Heart left ventricle (tissue), 16 donors: Measurements from ENCODE around the gene PET117. TPM values are rescaled to one million over a fixed set of nuclear protein-coding genes. Genes with fewer than 3 reads are reported as not detected.

ENCODE experiments used
- ATAC-seq, 4 donors: fragments of 200-7000 bp; cut with Tn5 transposase; one replicate each; pipeline ENCODE4 v1.9.1; 2020 to 2022; ENCODE audit warnings: moderate library complexity in 4 of 4, mild to moderate bottlenecking in 3 of 4, moderate number of reproducible peaks in 1 of 4
- DNase-seq, 5 donors: peaks; one replicate each; pipeline ENCODE4 v3.0.0-alpha.2; 2020
- H3K27ac ChIP-seq, 12 donors: fragments of 200-600 bp; sonication (generic) in 4 of 12; one replicate each; pipeline versions ENCODE4 v1.5.0 to v1.8.0; 2016 to 2022; ENCODE audit warnings: mild to moderate bottlenecking in 2 of 12
- H3K27me3 ChIP-seq, 9 donors: fragments of 200-600 bp; sonication (generic) in 2 of 9; one replicate each; pipeline versions ENCODE4 v1.5.1 to v1.8.0; 2016 to 2022; ENCODE audit warnings: mild to moderate bottlenecking in 3 of 9
- H3K36me3 ChIP-seq, 9 donors: fragments of 200-600 bp; sonication (generic) in 2 of 9; one replicate each; pipeline versions ENCODE4 v1.5.0 to v1.8.0; 2018 to 2022; ENCODE audit warnings: mild to moderate bottlenecking in 2 of 9
- H3K4me1 ChIP-seq, 12 donors: fragments of 200-600 bp; sonication (generic) in 4 of 12; one replicate each; pipeline versions ENCODE4 v1.5.0 to v1.8.0; 2016 to 2022; ENCODE audit warnings: mild to moderate bottlenecking in 3 of 12
- H3K4me3 ChIP-seq, 12 donors: fragments of 200-600 bp; sonication (generic) in 4 of 12; one replicate each; pipeline versions ENCODE4 v1.5.0 to v1.8.0; 2017 to 2022; ENCODE audit warnings: mild to moderate bottlenecking in 9 of 12, moderate library complexity in 4 of 12
- H3K9me3 ChIP-seq, 12 donors: fragments of 200-600 bp; sonication (generic) in 4 of 12; one replicate each; pipeline versions ENCODE4 v1.5.0 to v1.8.0; 2016 to 2022; ENCODE audit warnings: mild to moderate bottlenecking in 1 of 12
- POLR2A ChIP-seq, 2 donors: fragments of 450-650 bp; IDR thresholded peaks; one replicate each; pipeline ENCODE4 v1.6.1; 2017; ENCODE audit warnings: antibody characterized with exemption in 2 of 2, mild to moderate bottlenecking in 2 of 2, moderate library complexity in 2 of 2
- WGBS, 4 donors: extraction: QIAGEN DNeasy Blood & Tissue Kit in 2 of 4; methylation state at CpG; one replicate each; pipeline versions ENCODE4 v1.1.5 to v1.1.7; 2013 to 2018; 5-methylcytosine and 5-hydroxymethylcytosine counted together
- intact Hi-C, 10 donors: fragments of 100-400 bp; cut with DNase I; formaldehyde crosslinking; loops; one replicate each; pipeline versions ENCODE4 v1.11.1 to v1.14.2; 2022
- polyA plus RNA-seq, 2 donors: library from polyadenylated mRNA; stranded (reverse); fragments of 200-250 nt; gene quantifications; one replicate each; pipeline ENCODE4 v1.2.3, GENCODE V29; 2013
- total RNA-seq, 9 donors: library from RNA; depleted of rRNA in 2 of 9; stranded (reverse); fragments of >200 nt in 2 of 9; fragmentation: NEBNext Ultra II Directional in 3 of 9; extraction: Animal tissue kit (Norgen Biotek cat#: 25700) in 3 of 9; gene quantifications; one replicate each; pipeline versions ENCODE4 v1.1.0 to v1.2.4, GENCODE V29; 2016 to 2023
- TF ChIP-seq, protein P1 (sequence below), 12 donors: fragments of 200-600 bp; sonication (generic) in 4 of 12; IDR thresholded peaks; one replicate each; pipeline versions ENCODE4 v1.5.0 to v1.8.0; 2018 to 2022; ENCODE audit warnings: antibody characterized with exemption in 12 of 12, mild to moderate bottlenecking in 5 of 12
- donor health status: ischemic (EF 13 %, LVEDD 7.1; RV severe dilation, severe dysfunction).
- donor health status: healthy with polysubstance abuse.
- donor health status: DM: no; HTN: yes; CAD: no.
- donor health status: DM: no; HTN: no; CAD: no.
- donor health status: ischemic (EF 25% LVEDD 6.9; RV normal size, moderate dysfunction).
- donor health status: ischemic (EF 25% LVEDD 5.7; RV mildly dilated, moderate dysfunction).
- donor health status: healthy.
- donor health status: DM: yes; HTN: yes; CAD: no.
- donor health status: ischemic (EF 35%, LVEDD 5.7; RV mildly dilated, moderate dysfunction).
- donor health status: nonischemic (EF 11% LVEDD 7.7; RV severe dilation, severe dysfunction).
- donor health status: DM: yes; HTN: yes; CAD: no.
- donor health status: PGD.
- donor health status: ischemic (EF 29% LVEDD 5.4; RV normal size, mild dysfunction).
- donor health status: nonischemic (EF 23%, LVEDD 6.1; RV moderate dilation, normal function).

The PET117 gene
- total and polyA plus RNA-seq, 11 donors = 8.1 to 15.7 (median 12.6) TPM

DNA sequence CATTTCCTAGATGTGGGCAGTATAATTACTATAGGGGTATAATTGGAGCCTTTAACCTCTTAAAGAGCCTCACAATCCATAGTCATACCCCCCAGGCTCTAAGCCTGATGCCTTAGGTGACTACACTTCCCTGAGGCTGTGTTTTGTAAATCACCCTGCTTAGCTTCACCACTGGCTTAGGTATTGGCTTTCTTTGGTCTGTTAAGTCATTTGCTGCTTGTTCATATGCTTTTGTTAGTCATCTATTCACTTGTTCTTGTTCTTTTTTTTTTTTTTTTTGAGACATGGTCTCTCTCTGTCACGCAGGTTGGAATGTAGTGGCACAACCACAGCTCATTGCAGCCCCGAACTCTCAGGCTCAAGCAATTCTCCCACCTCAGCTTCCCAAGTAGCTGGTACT lies 26.7 kb downstream of the PET117 start:
- Histone ChIP-seq H3K4me1 (peaks cover 0 to 5% (median 0%) of the 10 kb centered on the region in 12 donors), H3K4me3 (no peak overlapping the region), H3K27me3 (no peaks in the 10 kb centered on the region), H3K36me3 (peaks cover 0 to 76% (median 54%) of the 10 kb centered on the region in 9 donors), H3K27ac (no peak overlapping the region), H3K9me3 (no peaks in the 10 kb centered on the region)
- DNase-seq (no peak), ATAC-seq (no peak)
- intact Hi-C loops = no loop called here
- 92 to 99% (median 96%) methylated on average over 2 of the region's 2 CpGs for WGBS, 4 donors
- TF ChIP-seq POLR2A (IDR thresholded peaks at IDR 0.05) = no peak
- TF ChIP-seq, protein P1, sequence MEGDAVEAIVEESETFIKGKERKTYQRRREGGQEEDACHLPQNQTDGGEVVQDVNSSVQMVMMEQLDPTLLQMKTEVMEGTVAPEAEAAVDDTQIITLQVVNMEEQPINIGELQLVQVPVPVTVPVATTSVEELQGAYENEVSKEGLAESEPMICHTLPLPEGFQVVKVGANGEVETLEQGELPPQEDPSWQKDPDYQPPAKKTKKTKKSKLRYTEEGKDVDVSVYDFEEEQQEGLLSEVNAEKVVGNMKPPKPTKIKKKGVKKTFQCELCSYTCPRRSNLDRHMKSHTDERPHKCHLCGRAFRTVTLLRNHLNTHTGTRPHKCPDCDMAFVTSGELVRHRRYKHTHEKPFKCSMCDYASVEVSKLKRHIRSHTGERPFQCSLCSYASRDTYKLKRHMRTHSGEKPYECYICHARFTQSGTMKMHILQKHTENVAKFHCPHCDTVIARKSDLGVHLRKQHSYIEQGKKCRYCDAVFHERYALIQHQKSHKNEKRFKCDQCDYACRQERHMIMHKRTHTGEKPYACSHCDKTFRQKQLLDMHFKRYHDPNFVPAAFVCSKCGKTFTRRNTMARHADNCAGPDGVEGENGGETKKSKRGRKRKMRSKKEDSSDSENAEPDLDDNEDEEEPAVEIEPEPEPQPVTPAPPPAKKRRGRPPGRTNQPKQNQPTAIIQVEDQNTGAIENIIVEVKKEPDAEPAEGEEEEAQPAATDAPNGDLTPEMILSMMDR (IDR thresholded peaks at IDR 0.05) = no peak

DNA sequence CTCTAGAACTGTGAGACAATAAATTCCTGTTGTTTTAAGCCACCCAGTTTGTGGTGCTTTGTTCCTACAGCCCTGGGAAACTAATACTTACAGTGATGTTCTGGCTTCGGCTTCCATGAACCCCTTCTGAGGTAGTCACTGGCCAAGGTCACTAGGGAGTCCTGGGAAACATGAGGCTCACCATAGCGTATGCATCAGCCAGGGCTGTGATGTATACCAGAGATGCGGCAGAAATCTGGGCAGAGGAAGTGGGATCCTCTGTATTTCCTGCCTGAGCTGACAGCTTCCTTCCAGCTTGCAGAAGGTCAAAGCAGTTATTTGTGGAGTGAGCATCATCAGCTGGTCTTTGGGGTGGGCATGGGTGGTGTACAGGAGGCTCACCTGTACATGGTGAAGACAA lies 27.9 kb downstream of the PET117 start:
- TF ChIP-seq POLR2A (IDR thresholded peaks at IDR 0.05) = no peak
- ATAC-seq (no peak), DNase-seq (no peak)
- Histone ChIP-seq H3K36me3 (peaks cover 0 to 74% (median 43%) of the 10 kb centered on the region in 9 donors), H3K27ac (no peak overlapping the region), H3K4me3 (no peak overlapping the region), H3K27me3 (no peaks in the 10 kb centered on the region), H3K9me3 (no peaks in the 10 kb centered on the region), H3K4me1 (peaks cover 0 to 5% (median 0%) of the 10 kb centered on the region in 12 donors)
- intact Hi-C loops = no loop called here
- 53 to 75% (median 57%) methylated on average over 3 of the region's 3 CpGs for WGBS, 4 donors

DNA sequence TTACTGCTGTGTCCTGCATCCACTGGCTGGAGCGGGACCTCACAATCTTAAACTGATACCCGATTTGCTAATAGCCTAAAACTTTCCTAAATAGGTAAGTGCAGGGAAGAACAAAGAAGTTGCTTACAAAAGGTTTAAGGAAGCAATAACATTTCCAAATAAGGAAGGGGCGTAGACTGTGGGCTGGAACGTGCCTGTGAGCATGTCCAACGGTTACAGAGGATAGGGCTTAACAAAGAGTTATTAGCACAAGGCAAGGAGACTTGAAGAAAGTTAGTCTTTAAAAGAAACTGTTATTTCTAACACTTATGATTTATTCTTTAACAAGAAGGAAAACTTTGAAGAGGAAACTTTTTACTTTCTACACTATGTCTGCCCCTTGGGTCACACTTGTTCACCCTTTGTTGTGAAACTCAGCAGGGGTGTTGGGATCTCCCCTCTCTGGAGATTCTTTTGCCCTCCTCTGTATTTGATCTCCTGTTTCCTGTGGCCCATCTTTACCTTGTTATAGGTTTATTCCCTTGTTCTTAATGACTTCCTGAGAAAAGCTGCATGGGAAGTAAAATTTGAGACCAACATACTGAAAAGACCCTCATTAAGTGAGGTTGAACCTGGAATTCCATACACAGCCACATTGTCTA lies 28.7 kb downstream of the PET117 start:
- no peak for ATAC-seq
- intact Hi-C loops = no loop called here
- no peaks in the 10 kb centered on the region for H3K9me3 ChIP-seq
- H3K27me3 ChIP-seq = no peaks in the 10 kb centered on the region
- WGBS, 4 donors = 84 to 90% (median 87%) methylated on average over 5 of the region's 5 CpGs
- peaks cover 0 to 5% (median 0%) of the 10 kb centered on the region in 12 donors for H3K4me1 ChIP-seq
- H3K27ac ChIP-seq = no peak overlapping the region
- TF ChIP-seq POLR2A (IDR thresholded peaks at IDR 0.05) = no peak
- TF ChIP-seq, protein P1 (IDR thresholded peaks at IDR 0.05) = no peak
- H3K36me3 ChIP-seq = peaks cover 0 to 71% (median 39%) of the 10 kb centered on the region in 9 donors
- no peak for DNase-seq
- H3K4me3 ChIP-seq = no peak overlapping the region

DNA sequence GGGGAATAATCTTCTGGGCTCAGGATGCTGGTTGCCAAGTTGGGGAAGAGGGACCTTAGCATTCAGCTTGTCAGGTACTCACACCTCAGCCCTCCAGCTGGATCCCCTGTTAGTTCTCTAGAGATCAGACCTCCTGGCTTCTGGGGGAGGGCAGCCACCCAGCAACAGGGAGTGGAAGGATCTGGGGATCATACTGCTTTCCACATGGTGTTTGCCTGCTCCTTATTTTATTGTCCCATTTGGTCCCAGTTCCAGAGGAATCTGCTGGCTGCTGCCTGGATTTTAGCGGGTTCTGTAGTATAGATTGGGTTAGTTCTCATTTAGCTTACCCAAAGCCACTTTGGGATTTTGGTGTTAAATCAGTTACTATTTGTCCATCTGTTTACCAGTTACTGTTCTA lies 29.3 kb downstream of the PET117 start:
- Histone ChIP-seq H3K27ac (no peak overlapping the region), H3K9me3 (no peaks in the 10 kb centered on the region), H3K36me3 (peaks cover 0 to 69% (median 38%) of the 10 kb centered on the region in 9 donors), H3K27me3 (no peaks in the 10 kb centered on the region), H3K4me3 (no peak overlapping the region), H3K4me1 (peaks cover 0 to 5% (median 0%) of the 10 kb centered on the region in 12 donors)
- 93 to 100% (median 96%) methylated on average over 1 of the region's 1 CpG for WGBS, 4 donors
- no peak for DNase-seq
- intact Hi-C loops = no loop called here
- TF ChIP-seq POLR2A (IDR thresholded peaks at IDR 0.05) = no peak
- ATAC-seq = no peak

DNA sequence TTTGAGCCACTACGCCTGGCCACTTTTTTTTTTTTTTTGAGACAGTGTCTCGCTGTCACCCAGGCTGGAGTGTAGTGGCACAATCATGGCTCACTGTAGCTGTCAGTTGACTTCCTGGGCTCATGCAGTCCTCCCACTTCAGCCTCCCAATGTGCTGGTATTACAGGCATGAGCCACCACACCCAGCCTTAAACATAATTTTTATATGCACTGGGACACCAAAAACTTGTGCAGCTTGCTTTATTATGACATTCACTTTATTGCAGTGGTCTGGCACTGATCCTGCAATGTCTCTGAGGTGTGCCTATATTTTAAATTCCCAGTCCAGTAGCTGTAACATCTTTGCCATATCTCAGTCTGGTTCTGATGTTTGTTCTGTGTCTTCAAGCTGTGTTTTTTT lies 34.7 kb downstream of the PET117 start:
- intact Hi-C loops = no loop called here
- H3K27ac ChIP-seq = no peak overlapping the region
- 95 to 100% (median 96%) methylated on average over 2 of the region's 2 CpGs for WGBS, 4 donors
- TF ChIP-seq, protein P1 (IDR thresholded peaks at IDR 0.05) = no peak
- no peak for TF ChIP-seq POLR2A (IDR thresholded peaks at IDR 0.05)
- no peaks in the 10 kb centered on the region for H3K4me1 ChIP-seq
- H3K4me3 ChIP-seq = no peak overlapping the region
- ATAC-seq = no peak
- peaks cover 0 to 40% (median 11%) of the 10 kb centered on the region in 9 donors for H3K36me3 ChIP-seq
- H3K9me3 ChIP-seq = no peaks in the 10 kb centered on the region
- no peak for DNase-seq
- H3K27me3 ChIP-seq = no peaks in the 10 kb centered on the region
